A204.1 (cell line): ENCODE results near the gene STK33.
A peak's percentile ranks its signal among the peaks of the same experiment; 100 is the strongest.

Experiments
- FAIRE-seq: peaks from 2 replicates; lab custom pipeline; 2012; peaks lifted over from hg19 to GRCh38; lab: Jason Lieb, UNC

Gene STK33

GRCh38 chr11:8601376-8602133, 7.5 kb upstream of the STK33 start:
- no peak for FAIRE-seq

- FAIRE-seq = no peak
Measured at GRCh38 chr11:8598506-8598905, 4.5 kb upstream of the STK33 start.

GRCh38 chr11:8597182-8597581, 3.2 kb upstream of the STK33 start:
- no peak for FAIRE-seq

- FAIRE-seq = no peak
Measured at GRCh38 chr11:8596504-8597046, 2.5 kb upstream of the STK33 start.

- FAIRE-seq = no peak
Measured at GRCh38 chr11:8593455-8593854, 573 bp downstream of the STK33 start.

- FAIRE-seq = no peak
Measured at GRCh38 chr11:8587915-8588314, 6.1 kb downstream of the STK33 start.

- FAIRE-seq = no peak
Measured at GRCh38 chr11:8586805-8587204, 7.2 kb downstream of the STK33 start.

- FAIRE-seq = no peak
Measured at GRCh38 chr11:8586184-8586583, 7.8 kb downstream of the STK33 start.

- FAIRE-seq = no peak
Measured at GRCh38 chr11:8584511-8584910, 9.5 kb downstream of the STK33 start.

GRCh38 chr11:8584082-8584481, 9.9 kb downstream of the STK33 start:
- no peak for FAIRE-seq

- FAIRE-seq = no peak
Measured at GRCh38 chr11:8581300-8581699, 12.7 kb downstream of the STK33 start.

- no peak for FAIRE-seq
Measured at GRCh38 chr11:8577791-8578581, 16.0 kb downstream of the STK33 start.

GRCh38 chr11:8574798-8575197, 19.2 kb downstream of the STK33 start:
- no peak for FAIRE-seq

GRCh38 chr11:8573777-8574176, 20.3 kb downstream of the STK33 start:
- FAIRE-seq = no peak

- FAIRE-seq = no peak
Measured at GRCh38 chr11:8567602-8568198, 26.3 kb downstream of the STK33 start.

- FAIRE-seq = peak; percentile 96
Measured at GRCh38 chr11:8566613-8567210, 27.3 kb downstream of the STK33 start.

GRCh38 chr11:8564526-8564925, 29.5 kb downstream of the STK33 start:
- FAIRE-seq = no peak

GRCh38 chr11:8561461-8561860, 32.6 kb downstream of the STK33 start:
- no peak for FAIRE-seq

GRCh38 chr11:8558436-8558835, 35.6 kb downstream of the STK33 start:
- no peak for FAIRE-seq

- FAIRE-seq = no peak
Measured at GRCh38 chr11:8545698-8546366, 48.2 kb downstream of the STK33 start.

GRCh38 chr11:8544807-8545206, 49.2 kb downstream of the STK33 start:
- FAIRE-seq = no peak

- no peak for FAIRE-seq
Measured at GRCh38 chr11:8543278-8543677, 50.8 kb downstream of the STK33 start.
